Measurements from ENCODE around the gene BRAP. TPM values are rescaled to one million over a fixed set of nuclear protein-coding genes. Genes with fewer than 3 reads are reported as not detected.
"Not testable (repeated sequence)": the region's sequence is repeated elsewhere in the genome, so short reads cannot be mapped to it uniquely, and the experiment has no call there.

BRAP gene
- polyA plus RNA-seq, 1 donor from 2014 or later: 23.4 TPM

- peak overlapping the region; percentile 83 for H3K4me2 ChIP-seq (ENCODE audit: low read length)
- no peaks in the 10 kb centered on the region for H3K9me3 ChIP-seq (ENCODE audit: low read length)
- no peaks in the 10 kb centered on the region for H3K27me3 ChIP-seq (ENCODE audit: insufficient read depth, low read depth, low read length)
- H3K9me2 ChIP-seq (ENCODE audit: insufficient read depth, low read length): no peaks in the 10 kb centered on the region
- H4K20me1 ChIP-seq (ENCODE audit: insufficient read depth): peaks cover 15% of the 10 kb centered on the region
- H3K9ac ChIP-seq (ENCODE audit: low read length): peak overlapping the region; percentile 88
- H3K4me3 ChIP-seq (ENCODE audit: low read length): peak overlapping the region; percentile 98
- H3K27ac ChIP-seq (ENCODE audit: low read length): peak overlapping the region; percentile 88
- TF ChIP-seq SMC3 (conservative IDR thresholded peaks at IDR 0.05; ENCODE audit: poor library complexity) (no peak), REST (IDR thresholded peaks at IDR 0.05; ENCODE audit: borderline replicate concordance) (peak; percentile 41), POLR2AphosphoS5 (IDR thresholded peaks at IDR 0.05) (peak; percentile 16)
- H3F3A ChIP-seq (ENCODE audit: insufficient read depth, low read length, poor library complexity, severe bottlenecking): no peaks in the 10 kb centered on the region
- peaks cover 54% of the 10 kb centered on the region for H3K79me2 ChIP-seq (replicated peaks; ENCODE audit: insufficient read depth, low read length)
- H3K36me3 ChIP-seq (ENCODE audit: insufficient read depth, low read length): no peaks in the 10 kb centered on the region
- H2AFZ ChIP-seq (ENCODE audit: low read depth, low read length): peak overlapping the region; percentile 33
Measured at GRCh38 chr12:111597831-111598636, 87.7 kb downstream of the BRAP start.

GRCh38 chr12:111596985-111597830 is 88.5 kb downstream of the BRAP start:
- TF ChIP-seq RAD21 (conservative IDR thresholded peaks at IDR 0.05) (no peak), REST (IDR thresholded peaks at IDR 0.05; ENCODE audit: borderline replicate concordance) (no peak), POLR2AphosphoS5 (IDR thresholded peaks at IDR 0.05) (peak; percentile 8)
- TF ChIP-seq, protein P1, sequence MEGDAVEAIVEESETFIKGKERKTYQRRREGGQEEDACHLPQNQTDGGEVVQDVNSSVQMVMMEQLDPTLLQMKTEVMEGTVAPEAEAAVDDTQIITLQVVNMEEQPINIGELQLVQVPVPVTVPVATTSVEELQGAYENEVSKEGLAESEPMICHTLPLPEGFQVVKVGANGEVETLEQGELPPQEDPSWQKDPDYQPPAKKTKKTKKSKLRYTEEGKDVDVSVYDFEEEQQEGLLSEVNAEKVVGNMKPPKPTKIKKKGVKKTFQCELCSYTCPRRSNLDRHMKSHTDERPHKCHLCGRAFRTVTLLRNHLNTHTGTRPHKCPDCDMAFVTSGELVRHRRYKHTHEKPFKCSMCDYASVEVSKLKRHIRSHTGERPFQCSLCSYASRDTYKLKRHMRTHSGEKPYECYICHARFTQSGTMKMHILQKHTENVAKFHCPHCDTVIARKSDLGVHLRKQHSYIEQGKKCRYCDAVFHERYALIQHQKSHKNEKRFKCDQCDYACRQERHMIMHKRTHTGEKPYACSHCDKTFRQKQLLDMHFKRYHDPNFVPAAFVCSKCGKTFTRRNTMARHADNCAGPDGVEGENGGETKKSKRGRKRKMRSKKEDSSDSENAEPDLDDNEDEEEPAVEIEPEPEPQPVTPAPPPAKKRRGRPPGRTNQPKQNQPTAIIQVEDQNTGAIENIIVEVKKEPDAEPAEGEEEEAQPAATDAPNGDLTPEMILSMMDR (IDR thresholded peaks at IDR 0.05; ENCODE audit: poor library complexity, severe bottlenecking): no peak
- Histone ChIP-seq H2AFZ (ENCODE audit: low read depth, low read length) (peak overlapping the region; percentile 33), H3K27ac (ENCODE audit: low read length) (peak overlapping the region; percentile 88)

GRCh38 chr12:111595341-111595835 is 90.4 kb downstream of the BRAP start:
- H3K9me2 ChIP-seq (ENCODE audit: insufficient read depth, low read length); H3K4me2 ChIP-seq (ENCODE audit: low read length): not testable (repeated sequence)

More at GRCh38 chr12:111596985-111597830, 88.5 kb downstream of the BRAP start:
- H3K9ac ChIP-seq (ENCODE audit: low read length): peak overlapping the region; percentile 88
- no peaks in the 10 kb centered on the region for H3K36me3 ChIP-seq (ENCODE audit: insufficient read depth, low read length)
- peaks cover 59% of the 10 kb centered on the region for H3K79me2 ChIP-seq (replicated peaks; ENCODE audit: insufficient read depth, low read length)
- H3K4me3 ChIP-seq (ENCODE audit: low read length): peak overlapping the region; percentile 98
- peaks cover 15% of the 10 kb centered on the region for H4K20me1 ChIP-seq (ENCODE audit: insufficient read depth)
- no peaks in the 10 kb centered on the region for H3K9me3 ChIP-seq (ENCODE audit: low read length)
- H3K4me2 ChIP-seq (ENCODE audit: low read length): peak overlapping the region; percentile 83
- no peaks in the 10 kb centered on the region for H3F3A ChIP-seq (ENCODE audit: insufficient read depth, low read length, poor library complexity, severe bottlenecking)
- H3K9me2 ChIP-seq (ENCODE audit: insufficient read depth, low read length): no peaks in the 10 kb centered on the region
- H3K27me3 ChIP-seq (ENCODE audit: insufficient read depth, low read depth, low read length): no peaks in the 10 kb centered on the region

More at GRCh38 chr12:111595341-111595835, 90.4 kb downstream of the BRAP start:
- H3K27ac ChIP-seq (ENCODE audit: low read length); H3F3A ChIP-seq (ENCODE audit: insufficient read depth, low read length, poor library complexity, severe bottlenecking); H3K9me3 ChIP-seq (ENCODE audit: low read length); H3K36me3 ChIP-seq (ENCODE audit: insufficient read depth, low read length); H2AFZ ChIP-seq (ENCODE audit: low read depth, low read length); H3K27me3 ChIP-seq (ENCODE audit: insufficient read depth, low read depth, low read length); H3K9ac ChIP-seq (ENCODE audit: low read length): not testable (repeated sequence)
- Histone ChIP-seq H3K79me2 (replicated peaks; ENCODE audit: insufficient read depth, low read length) (peaks cover 77% of the 10 kb centered on the region), H3K4me3 (ENCODE audit: low read length) (peak overlapping the region; percentile 98), H4K20me1 (ENCODE audit: insufficient read depth) (peaks cover 15% of the 10 kb centered on the region)

Measured in neural cell (in vitro differentiated cells).